Muscle of arm (tissue), 12 donors: Measurements from ENCODE around the gene TMEM30B. TPM values are rescaled to one million over a fixed set of nuclear protein-coding genes. Genes with fewer than 3 reads are reported as not detected.

Source experiments
- DNase-seq: peaks from one replicate; pipeline ENCODE4 v3.0.0-alpha.2; 2013
- polyA plus RNA-seq, 12 donors: library from polyadenylated mRNA; unstranded; fragments of 120-200 nt; gene quantifications; one replicate each; pipeline ENCODE4 v1.2.1, GENCODE V29; 2013; ENCODE audit not compliant: insufficient read length in 12 of 12

TMEM30B gene
- polyA plus RNA-seq, 12 donors, result 1.6 to 7.5 (median 2.3) TPM; not detected in 1

- no peak for DNase-seq
Measured at GRCh38 chr14:61238611-61239245, 42.4 kb downstream of the TMEM30B start.

- no peak for DNase-seq
Measured at GRCh38 chr14:61234215-61234916, 46.8 kb downstream of the TMEM30B start.

- no peak for DNase-seq
Measured at GRCh38 chr14:61233436-61233956, 47.6 kb downstream of the TMEM30B start.

DNA sequence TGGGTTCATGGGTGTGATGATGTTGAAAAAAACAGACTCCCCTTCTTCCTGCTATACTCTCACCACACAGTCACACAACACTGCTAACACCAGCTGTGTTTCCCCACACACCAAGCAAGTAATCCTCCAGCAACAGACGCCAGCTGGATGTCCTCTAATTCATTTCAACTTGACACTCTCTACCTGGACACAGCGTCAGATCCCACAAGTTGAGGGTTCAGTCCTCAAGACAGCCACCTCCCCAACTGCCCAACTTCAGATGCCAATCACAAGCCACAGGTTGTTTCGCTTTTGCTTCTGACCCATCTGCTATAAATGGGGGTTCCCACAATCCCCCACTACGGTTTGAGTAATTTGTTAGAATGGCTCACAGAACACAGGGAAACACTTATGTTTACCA lies 49.3 kb downstream of the TMEM30B start:
- DNase-seq, result no peak

GRCh38 chr14:61229981-61230380 lies 51.2 kb downstream of the TMEM30B start:
- DNase-seq, result no peak

- DNase-seq, result no peak
Measured at GRCh38 chr14:61229475-61229888, 51.7 kb downstream of the TMEM30B start.

DNA sequence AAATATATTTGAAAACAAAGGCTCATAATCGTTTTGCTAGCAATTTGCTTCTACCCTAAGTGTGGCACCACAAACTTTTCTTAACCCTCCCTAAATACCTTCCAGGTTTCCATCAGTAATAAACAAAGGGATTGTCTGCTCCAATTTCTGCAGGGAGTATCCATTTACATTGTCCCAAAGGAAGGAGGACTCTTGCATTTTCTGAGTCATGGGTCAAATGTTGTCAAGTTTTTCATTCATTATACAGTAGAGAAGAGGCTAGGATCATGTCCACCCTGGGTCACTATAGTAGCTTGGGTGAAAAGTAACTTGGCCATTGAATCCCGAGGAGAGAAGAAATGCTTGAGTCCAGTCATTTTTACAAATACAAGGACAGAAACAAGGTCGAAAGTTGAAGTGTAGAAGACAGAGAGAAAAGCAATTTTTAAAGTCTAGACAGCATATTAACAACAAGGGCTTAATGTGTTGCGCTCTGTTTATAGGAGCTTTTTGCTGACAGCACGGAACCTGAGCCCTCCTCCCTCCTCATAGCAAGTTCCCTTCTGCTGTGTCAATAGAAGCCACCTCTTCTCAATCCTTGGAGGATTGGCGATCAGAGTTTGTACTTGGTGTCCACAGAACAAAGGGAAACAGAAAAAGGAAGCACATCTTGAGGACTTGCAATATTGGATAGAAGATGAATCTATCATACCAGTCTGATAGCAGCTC lies 53.1 kb downstream of the TMEM30B start:
- DNase-seq, result no peak

Other genes with a start within 250 kb of the TMEM30B start
- gene PRKCH, start 40.2 kb upstream of the TMEM30B start, polyA plus RNA-seq, result 10 to 100 TPM in 11 of 12 donors, not detected in 1; 10.9 to 25.9 (median 13.8) TPM